ENCODE results near the gene ATP8A1. TPM values are rescaled to one million over a fixed set of nuclear protein-coding genes. Genes with fewer than 3 reads are reported as not detected.

The ATP8A1 gene
- total RNA-seq, 2 donors from 2014 or later: 17.9 to 18.7 TPM

GRCh38 chr4:42512226-42512625, 144.7 kb downstream of the ATP8A1 start:
- Mint-ChIP-seq H3K27ac (no peak overlapping the region), H3K36me3 (ENCODE audit: low read depth) (peaks cover 6% of the 10 kb centered on the region), H3K4me3 (no peak overlapping the region), H3K4me1 (peaks cover 40% of the 10 kb centered on the region), H3K27me3 (ENCODE audit: insufficient read depth) (no peaks in the 10 kb centered on the region), H3K9me3 (no peaks in the 10 kb centered on the region)
- Histone ChIP-seq H3K4me3 (ENCODE audit: low read length) (no peak overlapping the region), H3K4me1 (ENCODE audit: control insufficient read depth, insufficient read depth, low read length) (peaks cover 10% of the 10 kb centered on the region), H3K9me3 (ENCODE audit: control insufficient read depth, low read length) (no peaks in the 10 kb centered on the region), H3K36me3 (ENCODE audit: control insufficient read depth, insufficient read depth, low read length) (no peaks in the 10 kb centered on the region), H3K9ac (ENCODE audit: extremely low read depth, low read length, poor library complexity, severe bottlenecking) (no peak overlapping the region), H3K27me3 (ENCODE audit: control insufficient read depth, insufficient read depth, low read length, poor library complexity, severe bottlenecking) (no peaks in the 10 kb centered on the region), H3K27ac (ENCODE audit: low read depth, low read length) (no peak overlapping the region)
- WGBS, 2 experiments (ENCODE audit: insufficient coverage in 1 of 2, insufficient read length in 1 of 2): 90 to 100% methylated on average over 3 of the region's 3 CpGs
- TF ChIP-seq, protein P1, sequence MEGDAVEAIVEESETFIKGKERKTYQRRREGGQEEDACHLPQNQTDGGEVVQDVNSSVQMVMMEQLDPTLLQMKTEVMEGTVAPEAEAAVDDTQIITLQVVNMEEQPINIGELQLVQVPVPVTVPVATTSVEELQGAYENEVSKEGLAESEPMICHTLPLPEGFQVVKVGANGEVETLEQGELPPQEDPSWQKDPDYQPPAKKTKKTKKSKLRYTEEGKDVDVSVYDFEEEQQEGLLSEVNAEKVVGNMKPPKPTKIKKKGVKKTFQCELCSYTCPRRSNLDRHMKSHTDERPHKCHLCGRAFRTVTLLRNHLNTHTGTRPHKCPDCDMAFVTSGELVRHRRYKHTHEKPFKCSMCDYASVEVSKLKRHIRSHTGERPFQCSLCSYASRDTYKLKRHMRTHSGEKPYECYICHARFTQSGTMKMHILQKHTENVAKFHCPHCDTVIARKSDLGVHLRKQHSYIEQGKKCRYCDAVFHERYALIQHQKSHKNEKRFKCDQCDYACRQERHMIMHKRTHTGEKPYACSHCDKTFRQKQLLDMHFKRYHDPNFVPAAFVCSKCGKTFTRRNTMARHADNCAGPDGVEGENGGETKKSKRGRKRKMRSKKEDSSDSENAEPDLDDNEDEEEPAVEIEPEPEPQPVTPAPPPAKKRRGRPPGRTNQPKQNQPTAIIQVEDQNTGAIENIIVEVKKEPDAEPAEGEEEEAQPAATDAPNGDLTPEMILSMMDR (conservative IDR thresholded peaks at IDR 0.05): no peak
- DNase-seq: no peak

- TF ChIP-seq, protein P1 (conservative IDR thresholded peaks at IDR 0.05): no peak
- H3K27me3 ChIP-seq (ENCODE audit: control insufficient read depth, insufficient read depth, low read length, poor library complexity, severe bottlenecking): no peaks in the 10 kb centered on the region
- Mint-ChIP-seq H3K4me3 (no peak overlapping the region), H3K4me1 (peaks cover 30% of the 10 kb centered on the region), H3K27ac (no peak overlapping the region), H3K9me3 (no peaks in the 10 kb centered on the region), H3K27me3 (ENCODE audit: insufficient read depth) (no peaks in the 10 kb centered on the region), H3K36me3 (ENCODE audit: low read depth) (peaks cover 15% of the 10 kb centered on the region)
- peaks cover 10% of the 10 kb centered on the region for H3K4me1 ChIP-seq (ENCODE audit: control insufficient read depth, insufficient read depth, low read length)
- no peak overlapping the region for H3K9ac ChIP-seq (ENCODE audit: extremely low read depth, low read length, poor library complexity, severe bottlenecking)
- peaks cover 3% of the 10 kb centered on the region for H3K36me3 ChIP-seq (ENCODE audit: control insufficient read depth, insufficient read depth, low read length)
- no peak for DNase-seq
- no peaks in the 10 kb centered on the region for H3K9me3 ChIP-seq (ENCODE audit: control insufficient read depth, low read length)
- H3K27ac ChIP-seq (ENCODE audit: low read depth, low read length): no peak overlapping the region
- H3K4me3 ChIP-seq (ENCODE audit: low read length): no peak overlapping the region
Observed at GRCh38 chr4:42510225-42510624, 146.7 kb downstream of the ATP8A1 start.

- H3K4me3 Mint-ChIP-seq: no peak overlapping the region
- no peaks in the 10 kb centered on the region for H3K27me3 ChIP-seq (ENCODE audit: control insufficient read depth, insufficient read depth, low read length, poor library complexity, severe bottlenecking)
- peaks cover 25% of the 10 kb centered on the region for H3K4me1 Mint-ChIP-seq
- peaks cover 1% of the 10 kb centered on the region for H3K36me3 ChIP-seq (ENCODE audit: control insufficient read depth, insufficient read depth, low read length)
- no peaks in the 10 kb centered on the region for H3K9me3 ChIP-seq (ENCODE audit: control insufficient read depth, low read length)
- H3K4me1 ChIP-seq (ENCODE audit: control insufficient read depth, insufficient read depth, low read length): peaks cover 7% of the 10 kb centered on the region
- H3K27ac ChIP-seq (ENCODE audit: low read depth, low read length): no peak overlapping the region
- peak; percentile 56 for DNase-seq
- no peak overlapping the region for H3K4me3 ChIP-seq (ENCODE audit: low read length)
- no peaks in the 10 kb centered on the region for H3K27me3 Mint-ChIP-seq (ENCODE audit: insufficient read depth)
- TF ChIP-seq, protein P1 (conservative IDR thresholded peaks at IDR 0.05): no peak
- H3K9me3 Mint-ChIP-seq: no peaks in the 10 kb centered on the region
- 47 to 53% methylated on average over 5 to 6 of the region's 6 CpGs for WGBS, 2 experiments (ENCODE audit: insufficient coverage in 1 of 2, insufficient read length in 1 of 2)
- H3K27ac Mint-ChIP-seq: peak overlapping the region; percentile 88
- peaks cover 6% of the 10 kb centered on the region for H3K36me3 Mint-ChIP-seq (ENCODE audit: low read depth)
- no peak overlapping the region for H3K9ac ChIP-seq (ENCODE audit: extremely low read depth, low read length, poor library complexity, severe bottlenecking)
Observed at GRCh38 chr4:42501624-42502401, 155.1 kb downstream of the ATP8A1 start.

Data from endodermal cell (in vitro differentiated cells).